SK-N-SH treated with all-trans-retinoic acid at 6 μM for 48 hours (cell line): Measurements from ENCODE around the gene CASP2.

Experiments used
- ATAC-seq: fragments of 200-7000 bp; cut with Tn5 transposase; 3 replicates; pipeline ENCODE4 v1.9.1; 2020; ENCODE audit warnings: mild to moderate bottlenecking, moderate library complexity
- ARNTL ChIP-seq: fragments of 450-650 bp; formaldehyde crosslinking; IDR thresholded peaks from 2 replicates; pipeline ENCODE4 v1.5.0; 2020; ENCODE audit warnings: low read depth, mild to moderate bottlenecking, moderate library complexity, borderline replicate concordance
- BACH2 ChIP-seq: fragments of 250-450 bp; sonication (Bioruptor Pico); IDR thresholded peaks from 2 replicates; pipeline ENCODE4 v1.9.0; 2021; ENCODE audit warnings: mild to moderate bottlenecking, borderline replicate concordance
- CSDC2 ChIP-seq: fragments of 250-450 bp; sonication (Bioruptor Pico); IDR thresholded peaks from 2 replicates; pipeline ENCODE4 v1.5.0; 2020; ENCODE audit warnings: mild to moderate bottlenecking, moderate library complexity
- ESRRG ChIP-seq: fragments of 250-450 bp; sonication (Bioruptor Pico); IDR thresholded peaks from 2 replicates; pipeline ENCODE4 v1.6.1; 2021; ENCODE audit warnings: mild to moderate bottlenecking
- GLIS3 ChIP-seq: fragments of 250-450 bp; sonication (Bioruptor Pico); IDR thresholded peaks from 2 replicates; pipeline ENCODE4 v1.5.0; 2020; ENCODE audit warnings: mild to moderate bottlenecking, moderate library complexity
- OSR1 ChIP-seq: fragments of 250-450 bp; sonication (Bioruptor Pico); IDR thresholded peaks from 2 replicates; pipeline ENCODE4 v1.8.0; 2022; ENCODE audit warnings: moderate library complexity, mild to moderate bottlenecking, inconsistent platforms
- PPARA ChIP-seq: fragments of 250-450 bp; sonication (Bioruptor Pico); IDR thresholded peaks from 2 replicates; pipeline ENCODE4 v1.5.0; 2020; ENCODE audit warnings: mild to moderate bottlenecking, borderline replicate concordance
- RARB ChIP-seq: fragments of 250-450 bp; sonication (Bioruptor Pico); IDR thresholded peaks from 2 replicates; pipeline ENCODE4 v1.8.0; 2021; ENCODE audit warnings: mild to moderate bottlenecking, moderate library complexity
- SNAI2 ChIP-seq: fragments of 250-450 bp; sonication (Bioruptor Pico); IDR thresholded peaks from 2 replicates; pipeline ENCODE4 v1.5.0; 2020; ENCODE audit warnings: mild to moderate bottlenecking, moderate library complexity
- TCF4 ChIP-seq: fragments of 250-450 bp; sonication (Bioruptor Pico); IDR thresholded peaks from 2 replicates; pipeline ENCODE4 v1.8.0; 2021; ENCODE audit warnings: mild to moderate bottlenecking, moderate library complexity, borderline replicate concordance
- ZC3H10 ChIP-seq: fragments of 250-450 bp; sonication (Bioruptor Pico); IDR thresholded peaks from 2 replicates; pipeline ENCODE4 v1.5.1; 2021; ENCODE audit warnings: mild to moderate bottlenecking, moderate library complexity
- ZFP3 ChIP-seq: fragments of 250-450 bp; sonication (Bioruptor Pico); IDR thresholded peaks from 2 replicates; pipeline ENCODE4 v1.5.0; 2020; ENCODE audit warnings: mild to moderate bottlenecking, moderate library complexity
- ZFP30 ChIP-seq: fragments of 450-650 bp; formaldehyde crosslinking; IDR thresholded peaks from 2 replicates; pipeline ENCODE4 v1.5.0; 2022; ENCODE audit warnings: mild to moderate bottlenecking, moderate library complexity
- ZNF565 ChIP-seq: fragments of 450-650 bp; formaldehyde crosslinking; conservative IDR thresholded peaks from 2 replicates; pipeline ENCODE4 v1.5.0; 2020; ENCODE audit warnings: low read depth, mild to moderate bottlenecking, moderate library complexity
- ZNF8 ChIP-seq: fragments of 450-650 bp; formaldehyde crosslinking; IDR thresholded peaks from 2 replicates; pipeline ENCODE4 v1.5.0; 2020; ENCODE audit warnings: mild to moderate bottlenecking, moderate library complexity
- TF ChIP-seq, protein P1 (sequence below): fragments of 250-450 bp; sonication (Bioruptor Pico); IDR thresholded peaks from 2 replicates; pipeline ENCODE4 v1.8.0; 2020; ENCODE audit warnings: mild to moderate bottlenecking, moderate library complexity, borderline replicate concordance
- TF ChIP-seq, protein P2 (sequence below): fragments of 250-450 bp; sonication (Bioruptor Pico); IDR thresholded peaks from 2 replicates; pipeline ENCODE4 v1.5.0; 2020; ENCODE audit warnings: mild to moderate bottlenecking, moderate library complexity
- TF ChIP-seq, protein P3 (sequence below): fragments of 250-450 bp; sonication (Bioruptor Pico); IDR thresholded peaks from 2 replicates; pipeline ENCODE4 v1.5.1; 2020; ENCODE audit warnings: low read depth, mild to moderate bottlenecking, moderate library complexity
- TF ChIP-seq, protein P4 (sequence below): fragments of 250-450 bp; sonication (Bioruptor Pico); IDR thresholded peaks from 2 replicates; pipeline ENCODE4 v1.5.1; 2021; ENCODE audit warnings: mild to moderate bottlenecking, moderate library complexity

CASP2 gene

DNA sequence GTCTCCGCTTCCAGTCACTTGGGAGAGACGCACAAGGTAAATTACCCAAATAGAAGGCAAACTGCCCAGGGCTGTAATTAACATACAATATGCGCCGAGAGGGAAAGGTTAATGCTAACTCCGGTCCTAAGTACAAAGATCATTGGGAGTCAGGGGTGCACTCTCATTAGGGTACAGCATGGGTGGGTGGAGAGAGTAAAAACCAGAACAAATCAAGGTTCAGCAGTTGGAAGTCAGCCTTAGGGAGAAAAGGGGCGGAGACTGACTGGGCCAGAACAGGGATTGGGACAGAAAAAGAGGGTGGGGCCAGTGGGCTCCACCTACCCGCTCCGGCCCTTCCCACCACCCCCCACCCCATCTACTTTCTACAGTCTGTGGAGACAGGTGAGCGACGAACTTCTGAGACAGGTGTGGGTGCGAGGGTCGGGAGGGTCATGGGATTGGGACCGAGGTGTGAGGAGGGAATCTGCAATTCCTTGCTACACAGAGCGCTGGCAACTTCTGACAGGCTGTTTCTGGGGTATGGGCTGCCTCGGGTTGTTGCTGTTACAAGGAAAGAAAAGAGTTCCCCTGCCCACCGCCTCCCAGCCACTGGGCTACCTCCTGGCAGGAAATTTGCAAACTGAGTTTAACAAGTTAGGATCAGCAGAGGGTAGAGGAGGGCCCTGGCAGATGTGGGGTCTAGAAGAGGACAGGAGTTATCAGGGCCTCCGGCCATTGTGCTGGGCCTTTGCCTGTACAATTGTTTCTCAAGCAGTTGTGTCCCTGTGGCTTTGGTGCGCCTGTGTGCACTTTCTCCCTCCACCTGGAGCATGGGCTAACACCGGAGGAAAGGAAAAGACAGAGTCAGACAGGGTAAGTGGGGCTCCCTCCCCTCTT is 3.3 kb upstream of the CASP2 start, which contains the start of gene TMEM139:
TMEM139 (plus strand) TSS at position 368 of the 879 bp plus-strand sequence. CDS start 1,000 bp downstream, outside the sequence.
- no peak for ATAC-seq
- TF ChIP-seq RARB (no peak), ARNTL (no peak), PPARA (CRISPR knock-in tag) (no peak), ZFP30 (no peak)

DNA sequence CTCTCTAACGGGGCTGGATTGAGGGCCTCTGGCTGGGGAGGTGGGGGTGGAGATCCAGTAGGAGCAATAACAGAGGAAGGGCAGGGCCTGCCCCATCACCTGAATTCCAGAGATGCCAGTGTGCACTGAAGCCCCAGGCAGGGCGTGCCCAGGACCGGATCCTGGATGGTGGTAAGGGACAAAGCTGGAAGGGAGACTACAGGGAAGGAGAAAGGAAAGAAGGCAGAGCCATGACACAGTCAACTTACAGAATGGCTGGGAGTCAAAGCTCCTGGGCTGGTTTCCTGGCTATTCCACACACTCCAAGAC is 2.7 kb upstream of the CASP2 start:
- TF ChIP-seq, protein P1, sequence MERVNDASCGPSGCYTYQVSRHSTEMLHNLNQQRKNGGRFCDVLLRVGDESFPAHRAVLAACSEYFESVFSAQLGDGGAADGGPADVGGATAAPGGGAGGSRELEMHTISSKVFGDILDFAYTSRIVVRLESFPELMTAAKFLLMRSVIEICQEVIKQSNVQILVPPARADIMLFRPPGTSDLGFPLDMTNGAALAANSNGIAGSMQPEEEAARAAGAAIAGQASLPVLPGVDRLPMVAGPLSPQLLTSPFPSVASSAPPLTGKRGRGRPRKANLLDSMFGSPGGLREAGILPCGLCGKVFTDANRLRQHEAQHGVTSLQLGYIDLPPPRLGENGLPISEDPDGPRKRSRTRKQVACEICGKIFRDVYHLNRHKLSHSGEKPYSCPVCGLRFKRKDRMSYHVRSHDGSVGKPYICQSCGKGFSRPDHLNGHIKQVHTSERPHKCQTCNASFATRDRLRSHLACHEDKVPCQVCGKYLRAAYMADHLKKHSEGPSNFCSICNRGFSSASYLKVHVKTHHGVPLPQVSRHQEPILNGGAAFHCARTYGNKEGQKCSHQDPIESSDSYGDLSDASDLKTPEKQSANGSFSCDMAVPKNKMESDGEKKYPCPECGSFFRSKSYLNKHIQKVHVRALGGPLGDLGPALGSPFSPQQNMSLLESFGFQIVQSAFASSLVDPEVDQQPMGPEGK (CRISPR knock-in tag), result no peak
- TF ChIP-seq GLIS3 (CRISPR knock-in tag) (no peak), OSR1 (CRISPR knock-in tag) (no peak), ZNF565 (CRISPR knock-in tag) (no peak), ZC3H10 (CRISPR knock-in tag) (no peak), BACH2 (CRISPR knock-in tag) (no peak), ZFP3 (CRISPR knock-in tag) (no peak), TCF4 (no peak), SNAI2 (CRISPR knock-in tag) (no peak), ZNF8 (no peak), ESRRG (CRISPR knock-in tag) (no peak)
- TF ChIP-seq, protein P2, sequence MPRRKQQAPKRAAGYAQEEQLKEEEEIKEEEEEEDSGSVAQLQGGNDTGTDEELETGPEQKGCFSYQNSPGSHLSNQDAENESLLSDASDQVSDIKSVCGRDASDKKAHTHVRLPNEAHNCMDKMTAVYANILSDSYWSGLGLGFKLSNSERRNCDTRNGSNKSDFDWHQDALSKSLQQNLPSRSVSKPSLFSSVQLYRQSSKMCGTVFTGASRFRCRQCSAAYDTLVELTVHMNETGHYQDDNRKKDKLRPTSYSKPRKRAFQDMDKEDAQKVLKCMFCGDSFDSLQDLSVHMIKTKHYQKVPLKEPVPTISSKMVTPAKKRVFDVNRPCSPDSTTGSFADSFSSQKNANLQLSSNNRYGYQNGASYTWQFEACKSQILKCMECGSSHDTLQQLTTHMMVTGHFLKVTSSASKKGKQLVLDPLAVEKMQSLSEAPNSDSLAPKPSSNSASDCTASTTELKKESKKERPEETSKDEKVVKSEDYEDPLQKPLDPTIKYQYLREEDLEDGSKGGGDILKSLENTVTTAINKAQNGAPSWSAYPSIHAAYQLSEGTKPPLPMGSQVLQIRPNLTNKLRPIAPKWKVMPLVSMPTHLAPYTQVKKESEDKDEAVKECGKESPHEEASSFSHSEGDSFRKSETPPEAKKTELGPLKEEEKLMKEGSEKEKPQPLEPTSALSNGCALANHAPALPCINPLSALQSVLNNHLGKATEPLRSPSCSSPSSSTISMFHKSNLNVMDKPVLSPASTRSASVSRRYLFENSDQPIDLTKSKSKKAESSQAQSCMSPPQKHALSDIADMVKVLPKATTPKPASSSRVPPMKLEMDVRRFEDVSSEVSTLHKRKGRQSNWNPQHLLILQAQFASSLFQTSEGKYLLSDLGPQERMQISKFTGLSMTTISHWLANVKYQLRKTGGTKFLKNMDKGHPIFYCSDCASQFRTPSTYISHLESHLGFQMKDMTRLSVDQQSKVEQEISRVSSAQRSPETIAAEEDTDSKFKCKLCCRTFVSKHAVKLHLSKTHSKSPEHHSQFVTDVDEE (CRISPR knock-in tag), result no peak
- TF ChIP-seq, protein P3, sequence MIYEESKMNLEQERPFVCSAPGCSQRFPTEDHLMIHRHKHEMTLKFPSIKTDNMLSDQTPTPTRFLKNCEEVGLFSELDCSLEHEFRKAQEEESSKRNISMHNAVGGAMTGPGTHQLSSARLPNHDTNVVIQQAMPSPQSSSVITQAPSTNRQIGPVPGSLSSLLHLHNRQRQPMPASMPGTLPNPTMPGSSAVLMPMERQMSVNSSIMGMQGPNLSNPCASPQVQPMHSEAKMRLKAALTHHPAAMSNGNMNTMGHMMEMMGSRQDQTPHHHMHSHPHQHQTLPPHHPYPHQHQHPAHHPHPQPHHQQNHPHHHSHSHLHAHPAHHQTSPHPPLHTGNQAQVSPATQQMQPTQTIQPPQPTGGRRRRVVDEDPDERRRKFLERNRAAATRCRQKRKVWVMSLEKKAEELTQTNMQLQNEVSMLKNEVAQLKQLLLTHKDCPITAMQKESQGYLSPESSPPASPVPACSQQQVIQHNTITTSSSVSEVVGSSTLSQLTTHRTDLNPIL, result no peak
- TF ChIP-seq, protein P4, sequence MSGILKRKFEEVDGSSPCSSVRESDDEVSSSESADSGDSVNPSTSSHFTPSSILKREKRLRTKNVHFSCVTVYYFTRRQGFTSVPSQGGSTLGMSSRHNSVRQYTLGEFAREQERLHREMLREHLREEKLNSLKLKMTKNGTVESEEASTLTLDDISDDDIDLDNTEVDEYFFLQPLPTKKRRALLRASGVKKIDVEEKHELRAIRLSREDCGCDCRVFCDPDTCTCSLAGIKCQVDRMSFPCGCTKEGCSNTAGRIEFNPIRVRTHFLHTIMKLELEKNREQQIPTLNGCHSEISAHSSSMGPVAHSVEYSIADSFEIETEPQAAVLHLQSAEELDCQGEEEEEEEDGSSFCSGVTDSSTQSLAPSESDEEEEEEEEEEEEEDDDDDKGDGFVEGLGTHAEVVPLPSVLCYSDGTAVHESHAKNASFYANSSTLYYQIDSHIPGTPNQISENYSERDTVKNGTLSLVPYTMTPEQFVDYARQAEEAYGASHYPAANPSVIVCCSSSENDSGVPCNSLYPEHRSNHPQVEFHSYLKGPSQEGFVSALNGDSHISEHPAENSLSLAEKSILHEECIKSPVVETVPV (CRISPR knock-in tag), result no peak
- ATAC-seq, result no peak

DNA sequence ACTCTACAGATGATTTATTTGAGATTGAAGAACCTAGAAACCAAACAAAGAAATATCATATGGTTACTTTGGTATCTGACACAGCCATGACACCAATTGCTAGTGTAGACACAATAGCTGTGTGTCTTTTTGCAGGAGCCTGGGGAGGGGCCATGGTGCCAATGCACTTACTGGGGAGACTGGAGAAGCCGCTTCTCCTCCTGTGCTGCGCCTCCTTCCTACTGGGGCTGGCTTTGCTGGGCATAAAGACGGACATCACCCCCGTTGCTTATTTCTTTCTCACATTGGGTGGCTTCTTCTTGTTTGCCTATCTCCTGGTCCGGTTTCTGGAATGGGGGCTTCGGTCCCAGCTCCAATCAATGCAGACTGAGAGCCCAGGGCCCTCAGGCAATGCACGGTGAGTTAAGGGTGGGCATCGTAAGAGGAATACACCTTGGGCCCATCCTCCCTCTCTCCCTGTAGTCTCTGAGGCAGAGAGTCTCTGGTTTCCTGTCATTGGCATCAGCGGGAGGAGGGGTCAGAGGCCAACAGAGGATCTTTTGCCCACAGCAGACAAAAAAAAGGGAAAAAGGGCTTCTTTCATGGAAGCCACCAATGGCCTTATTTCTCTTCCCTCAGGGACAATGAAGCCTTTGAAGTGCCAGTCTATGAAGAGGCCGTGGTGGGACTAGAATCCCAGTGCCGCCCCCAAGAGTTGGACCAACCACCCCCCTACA is 2.2 kb upstream of the CASP2 start:
- ATAC-seq, result no peak
- no peak for TF ChIP-seq ESRRG (CRISPR knock-in tag)
- TF ChIP-seq, all 23 proteins: peak for 0

DNA sequence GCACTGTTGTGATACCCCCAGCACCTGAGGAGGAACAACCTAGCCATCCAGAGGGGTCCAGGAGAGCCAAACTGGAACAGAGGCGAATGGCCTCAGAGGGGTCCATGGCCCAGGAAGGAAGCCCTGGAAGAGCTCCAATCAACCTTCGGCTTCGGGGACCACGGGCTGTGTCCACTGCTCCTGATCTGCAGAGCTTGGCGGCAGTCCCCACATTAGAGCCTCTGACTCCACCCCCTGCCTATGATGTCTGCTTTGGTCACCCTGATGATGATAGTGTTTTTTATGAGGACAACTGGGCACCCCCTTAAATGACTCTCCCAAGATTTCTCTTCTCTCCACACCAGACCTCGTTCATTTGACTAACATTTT is 1.6 kb upstream of the CASP2 start:
- TF ChIP-seq CSDC2 (CRISPR knock-in tag) (no peak), ZNF8 (no peak), BACH2 (CRISPR knock-in tag) (no peak), PPARA (CRISPR knock-in tag) (no peak), ZC3H10 (CRISPR knock-in tag) (no peak), RARB (no peak), ZFP3 (CRISPR knock-in tag) (no peak), ARNTL (no peak), ESRRG (CRISPR knock-in tag) (no peak), ZFP30 (no peak), TCF4 (no peak), ZNF565 (CRISPR knock-in tag) (no peak), SNAI2 (CRISPR knock-in tag) (no peak)
- TF ChIP-seq, protein P3, result no peak
- TF ChIP-seq, protein P2 (CRISPR knock-in tag), result no peak
- TF ChIP-seq, protein P1 (CRISPR knock-in tag), result no peak
- ATAC-seq, result no peak
